ENCODE data around the gene YAP1.

DNA sequence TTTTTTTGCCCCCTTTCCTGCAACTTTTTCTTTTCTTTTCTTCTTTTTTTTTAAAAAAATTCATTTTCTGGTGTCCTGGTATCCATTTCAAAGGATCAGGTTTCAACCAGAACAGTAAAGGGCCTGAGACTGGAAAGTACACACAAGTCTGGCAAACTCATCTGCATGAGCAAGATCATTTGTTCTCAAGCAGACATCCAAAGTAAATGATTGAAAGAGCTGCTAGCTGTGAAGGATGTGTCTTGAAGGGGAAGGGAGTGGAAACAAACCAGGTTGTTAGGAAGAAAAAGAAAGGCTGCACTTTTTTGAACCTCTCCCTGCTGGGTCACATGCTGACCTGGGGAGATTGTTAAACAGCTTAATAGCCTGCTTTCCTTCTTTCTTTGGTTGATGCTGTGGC, 5.3 kb downstream of the YAP1 start:
- TF ChIP-seq POLR2A (IDR thresholded peaks at IDR 0.05) (no peak), CTCF (IDR thresholded peaks at IDR 0.05) (no peak)

All from esophagus squamous epithelium (tissue), 4 donors.